ENCODE data around the gene SAMD13. TPM values are rescaled to one million over a fixed set of nuclear protein-coding genes. Genes with fewer than 3 reads are reported as not detected.
A peak's percentile ranks its signal among the peaks of the same experiment; 100 is the strongest.

Gene SAMD13
- total and polyA plus RNA-seq, 7 donors, result 0.41 to 31.8 (median 3.0) TPM

DNA sequence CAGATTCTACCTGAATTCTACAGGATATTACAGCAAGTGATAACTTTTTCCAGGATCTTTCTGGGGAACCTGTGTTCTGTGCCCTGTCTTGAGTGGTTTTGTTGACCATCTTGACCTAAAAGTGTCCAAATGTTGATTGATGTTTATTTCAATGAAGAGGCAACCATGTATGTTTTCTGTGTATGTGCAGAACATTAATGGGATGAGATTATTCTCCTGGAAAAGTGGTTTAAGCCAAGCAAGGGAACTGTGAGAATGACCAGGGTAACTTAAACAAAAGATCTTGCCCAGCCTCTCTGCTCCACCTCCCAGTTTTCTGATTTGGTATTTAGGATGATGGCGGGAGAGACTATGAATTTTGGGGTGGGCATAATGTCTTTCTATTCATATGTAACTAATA, 1.0 kb upstream of the SAMD13 start:
- intact Hi-C loops (cut with DNase I), result loop anchor here (5.0 kb wide), 1 partner anchor 223 kb away; no protein-coding TSS in a partner anchor
- Histone ChIP-seq H3K4me1 (peaks cover 0 to 44% (median 30%) of the 10 kb centered on the region in 4 donors), H3K4me3 (no peak overlapping the region), H3K27ac (peak overlapping the region in 2 of 4 donors; percentile 11 to 86), H3K36me3 (no peaks in the 10 kb centered on the region), H3K9me3 (peaks cover 0 to 4% (median 0%) of the 10 kb centered on the region in 4 donors), H3K27me3 (no peaks in the 10 kb centered on the region)
- TF ChIP-seq POLR2AphosphoS5 (IDR thresholded peaks at IDR 0.05) (no peak), EP300 (IDR thresholded peaks at IDR 0.05) (no peak), POLR2A (IDR thresholded peaks at IDR 0.05) (no peak)
- TF ChIP-seq, protein P1, sequence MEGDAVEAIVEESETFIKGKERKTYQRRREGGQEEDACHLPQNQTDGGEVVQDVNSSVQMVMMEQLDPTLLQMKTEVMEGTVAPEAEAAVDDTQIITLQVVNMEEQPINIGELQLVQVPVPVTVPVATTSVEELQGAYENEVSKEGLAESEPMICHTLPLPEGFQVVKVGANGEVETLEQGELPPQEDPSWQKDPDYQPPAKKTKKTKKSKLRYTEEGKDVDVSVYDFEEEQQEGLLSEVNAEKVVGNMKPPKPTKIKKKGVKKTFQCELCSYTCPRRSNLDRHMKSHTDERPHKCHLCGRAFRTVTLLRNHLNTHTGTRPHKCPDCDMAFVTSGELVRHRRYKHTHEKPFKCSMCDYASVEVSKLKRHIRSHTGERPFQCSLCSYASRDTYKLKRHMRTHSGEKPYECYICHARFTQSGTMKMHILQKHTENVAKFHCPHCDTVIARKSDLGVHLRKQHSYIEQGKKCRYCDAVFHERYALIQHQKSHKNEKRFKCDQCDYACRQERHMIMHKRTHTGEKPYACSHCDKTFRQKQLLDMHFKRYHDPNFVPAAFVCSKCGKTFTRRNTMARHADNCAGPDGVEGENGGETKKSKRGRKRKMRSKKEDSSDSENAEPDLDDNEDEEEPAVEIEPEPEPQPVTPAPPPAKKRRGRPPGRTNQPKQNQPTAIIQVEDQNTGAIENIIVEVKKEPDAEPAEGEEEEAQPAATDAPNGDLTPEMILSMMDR (IDR thresholded peaks at IDR 0.05), result no peak
- 85% methylated on average over 1 of the region's 1 CpG for WGBS, 2 donors
- DNase-seq, result no peak

DNA sequence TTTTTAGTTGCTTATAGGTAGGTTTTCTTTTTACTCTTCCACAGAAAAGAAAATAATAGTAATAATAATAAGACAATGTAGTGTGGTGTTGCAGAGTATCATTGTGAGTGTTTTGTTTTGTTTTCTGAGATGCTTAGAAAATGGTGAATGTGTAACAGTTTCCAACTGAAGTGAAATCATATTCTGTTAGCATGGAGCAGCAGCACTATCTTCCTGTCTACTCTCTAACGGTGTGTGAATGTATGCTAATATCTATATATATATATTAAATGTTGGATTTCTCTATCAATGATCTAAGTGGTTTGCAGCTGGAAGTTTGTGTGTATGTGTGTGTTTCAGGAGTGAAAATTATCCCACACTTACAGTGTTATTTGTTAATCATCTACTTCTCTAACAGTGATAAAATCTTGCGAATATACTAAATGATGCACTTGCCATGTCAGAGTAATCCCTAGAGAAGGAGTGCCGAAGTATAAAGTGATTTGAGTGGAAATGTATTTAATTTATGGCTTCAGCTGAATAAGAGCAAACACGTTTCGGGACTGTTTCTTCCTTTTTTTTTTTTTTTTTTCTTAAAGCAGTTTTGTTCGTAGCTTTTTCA, 377 bp downstream of the SAMD13 start:
- no peaks in the 10 kb centered on the region for H3K27me3 ChIP-seq
- 5 to 7% methylated on average over 6 of the region's 6 CpGs for WGBS, 2 donors
- TF ChIP-seq EP300 (IDR thresholded peaks at IDR 0.05), result no peak
- no peak for TF ChIP-seq POLR2A (IDR thresholded peaks at IDR 0.05)
- no peak for TF ChIP-seq POLR2AphosphoS5 (IDR thresholded peaks at IDR 0.05)
- TF ChIP-seq, protein P1 (IDR thresholded peaks at IDR 0.05), result no peak
- H3K27ac ChIP-seq, result peak overlapping the region in 3 of 4 donors; percentile 64 to 86 (median 71)
- intact Hi-C loops (cut with DNase I), result loop anchor here (5.0 kb wide), 1 partner anchor 225 kb away; no protein-coding TSS in a partner anchor
- DNase-seq, result no peak
- peak overlapping the region in 3 of 4 donors; percentile 30 to 44 (median 36) for H3K4me3 ChIP-seq
- peaks cover 0 to 44% (median 30%) of the 10 kb centered on the region in 4 donors for H3K4me1 ChIP-seq
- H3K36me3 ChIP-seq, result no peaks in the 10 kb centered on the region
- H3K9me3 ChIP-seq, result no peaks in the 10 kb centered on the region

DNA sequence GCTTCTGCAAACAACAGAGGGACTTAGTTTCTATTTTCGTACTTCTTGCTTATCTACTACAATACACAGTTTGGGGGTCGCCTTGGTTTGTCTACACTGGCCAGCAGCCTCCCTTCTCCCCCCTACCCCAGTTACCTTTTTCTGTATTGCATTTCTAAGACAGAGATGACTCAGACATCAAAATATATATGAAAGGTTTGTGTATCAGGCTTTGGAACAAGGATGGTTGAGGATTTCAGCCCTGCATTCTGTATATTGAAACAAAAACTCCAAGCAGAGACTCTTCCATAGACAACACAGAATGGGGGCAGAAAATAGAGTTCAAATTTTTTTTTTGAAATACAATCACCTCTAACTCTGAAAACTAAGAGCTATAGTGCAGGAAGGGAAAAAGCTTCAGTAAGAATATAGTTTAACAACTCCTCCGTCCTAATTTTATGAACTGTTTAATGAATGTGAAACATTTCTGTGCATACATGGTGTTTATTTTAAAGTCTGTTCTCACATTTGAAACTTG, 1.9 kb downstream of the SAMD13 start:
- intact Hi-C loops (cut with DNase I), result loop anchor here (5.0 kb wide), 1 partner anchor 226 kb away; no protein-coding TSS in a partner anchor
- 7 to 18% methylated on average over 3 of the region's 3 CpGs for WGBS, 2 donors
- Histone ChIP-seq H3K27me3 (no peaks in the 10 kb centered on the region), H3K27ac (peak overlapping the region; percentile 34 to 86 (median 68)), H3K9me3 (no peaks in the 10 kb centered on the region), H3K4me1 (peaks cover 0 to 44% (median 28%) of the 10 kb centered on the region in 4 donors), H3K4me3 (peak overlapping the region; percentile 7 to 44 (median 33)), H3K36me3 (no peaks in the 10 kb centered on the region)
- no peak for DNase-seq
- TF ChIP-seq POLR2AphosphoS5 (IDR thresholded peaks at IDR 0.05), result no peak
- no peak for TF ChIP-seq EP300 (IDR thresholded peaks at IDR 0.05)
- TF ChIP-seq, protein P1 (IDR thresholded peaks at IDR 0.05), result no peak
- TF ChIP-seq POLR2A (IDR thresholded peaks at IDR 0.05), result no peak

DNA sequence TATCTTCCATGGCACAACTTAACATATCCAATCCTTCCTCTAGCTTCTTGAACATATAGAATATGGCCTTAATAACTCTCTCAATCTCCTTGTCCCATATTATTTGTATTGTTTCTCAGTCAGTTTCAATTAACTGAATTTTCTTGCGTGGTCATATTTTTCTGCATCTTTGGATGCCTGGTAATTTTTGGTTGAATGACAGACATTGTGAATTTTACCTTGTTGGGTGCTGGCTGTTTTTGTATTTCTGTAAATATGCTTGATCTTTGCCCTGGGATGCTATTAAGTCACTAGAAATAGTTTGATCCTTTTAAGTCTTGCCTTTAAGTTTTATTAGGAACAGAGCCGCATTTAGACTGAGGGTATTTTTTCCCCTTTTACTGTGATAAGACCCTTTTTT, 5.9 kb downstream of the SAMD13 start:
- intact Hi-C loops (cut with DNase I), result no loop called here
- Histone ChIP-seq H3K27me3 (no peaks in the 10 kb centered on the region), H3K27ac (no peak overlapping the region), H3K4me3 (no peak overlapping the region), H3K9me3 (no peaks in the 10 kb centered on the region), H3K36me3 (no peaks in the 10 kb centered on the region), H3K4me1 (peaks cover 0 to 16% (median 4%) of the 10 kb centered on the region in 4 donors)
- 97 to 98% methylated on average over 2 of the region's 2 CpGs for WGBS, 2 donors
- DNase-seq, result no peak
- no peak for TF ChIP-seq POLR2A (IDR thresholded peaks at IDR 0.05)
- TF ChIP-seq, protein P1 (IDR thresholded peaks at IDR 0.05), result no peak
- TF ChIP-seq POLR2AphosphoS5 (IDR thresholded peaks at IDR 0.05), result no peak
- no peak for TF ChIP-seq EP300 (IDR thresholded peaks at IDR 0.05)

Data from sigmoid colon (tissue), 7 donors.